HAP-1 (cell line): ENCODE measurements around the gene RPL13.

ENCODE experiments used
- DNase-seq, 2 experiments: peaks; one replicate each; pipeline ENCODE4 v3.0.0-alpha.2; 2016 to 2020; ENCODE audit warnings: low spot score in 2 of 2
- H3K27me3 ChIP-seq: fragments of 250-450 bp; sonication (Bioruptor Pico); 2 replicates; pipeline ENCODE4 v1.5.1; 2020; ENCODE audit warnings: low read depth, mild to moderate bottlenecking, moderate library complexity
- H3K36me3 ChIP-seq: fragments of 250-450 bp; sonication (Bioruptor Pico); replicated peaks from 2 replicates; pipeline ENCODE4 v1.5.1; 2020; ENCODE audit warnings: mild to moderate bottlenecking
- H3K4me1 ChIP-seq: fragments of 250-450 bp; sonication (Bioruptor Pico); 2 replicates; pipeline ENCODE4 v1.5.1; 2020; ENCODE audit warnings: mild to moderate bottlenecking
- H3K4me3 ChIP-seq: fragments of 250-450 bp; sonication (Bioruptor Pico); 2 replicates; pipeline ENCODE4 v1.5.1; 2020; ENCODE audit warnings: mild to moderate bottlenecking, moderate library complexity
- H3K9me3 ChIP-seq: fragments of 250-450 bp; sonication (Bioruptor Pico); 2 replicates; pipeline ENCODE4 v1.5.1; 2020; ENCODE audit warnings: mild to moderate bottlenecking, moderate library complexity
- in situ Hi-C: fragments of 300-500 bp; cut with MboI; formaldehyde crosslinking; loops from 3 replicates; pipeline ENCODE4 v1.14.3; 2020; ENCODE audit warnings: low sequenced_read_pairs, inconsistent platforms, mixed read lengths

Gene RPL13

DNA sequence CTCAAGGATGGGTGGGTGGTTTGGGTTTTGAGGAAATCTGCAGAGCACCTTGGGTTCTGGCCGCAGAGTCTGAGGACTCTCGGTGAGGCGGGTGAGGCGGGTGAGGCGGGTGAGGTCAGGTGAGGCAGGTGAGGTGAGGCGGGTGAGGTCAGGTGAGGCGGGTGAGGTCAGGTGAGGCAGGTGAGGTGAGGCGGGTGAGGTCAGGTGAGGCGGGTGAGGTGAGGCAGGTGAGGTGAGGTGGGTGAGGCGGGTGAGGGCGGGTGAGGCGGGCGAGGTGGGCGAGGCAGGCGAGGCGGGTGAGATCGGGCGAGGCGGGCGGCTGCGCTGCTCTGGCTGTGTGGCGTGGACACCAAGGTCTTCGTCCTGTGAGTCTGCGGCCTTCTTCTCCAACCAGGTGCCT is 24.1 kb upstream of the RPL13 start:
- Histone ChIP-seq H3K36me3 (peaks cover 51% of the 10 kb centered on the region), H3K9me3 (no peaks in the 10 kb centered on the region), H3K4me1 (no peaks in the 10 kb centered on the region), H3K27me3 (no peaks in the 10 kb centered on the region), H3K4me3 (no peak overlapping the region)
- no peak for DNase-seq
- in situ Hi-C loops, result loop anchor here (25.0 kb wide), 1 partner anchor 101 kb away; no protein-coding TSS in a partner anchor

DNA sequence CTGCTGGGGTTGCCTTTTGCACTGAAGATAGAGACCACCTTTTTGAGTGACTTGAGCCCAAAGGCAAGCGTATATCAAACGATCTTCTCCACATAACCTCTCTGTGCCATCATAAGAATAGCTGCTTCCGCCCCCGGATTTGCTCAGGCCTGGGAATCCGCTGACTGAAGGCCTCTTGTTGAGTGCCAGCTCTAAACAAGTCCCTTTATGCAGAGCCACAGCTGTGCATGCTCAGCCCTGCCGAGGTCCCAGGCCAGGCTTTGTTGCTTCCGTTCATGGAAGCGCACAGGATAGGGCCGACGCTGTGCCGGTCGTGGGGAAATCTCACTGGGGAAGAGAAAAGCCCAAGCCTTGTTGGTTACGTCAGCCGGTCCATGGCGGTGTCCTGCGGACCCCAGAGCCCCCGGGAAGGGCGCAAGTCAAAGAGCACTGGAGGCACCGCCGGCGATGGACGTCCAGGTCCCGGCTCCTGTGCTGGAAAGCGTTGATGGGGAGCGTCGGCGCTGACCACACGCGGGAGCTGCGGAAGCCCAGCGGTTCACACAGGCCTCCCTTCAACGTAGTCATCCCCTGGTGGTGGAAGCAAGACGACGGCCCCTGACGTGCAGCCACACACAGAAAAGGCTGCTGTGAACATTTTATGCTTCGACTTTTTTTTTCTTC is 23.5 kb upstream of the RPL13 start:
- H3K27me3 ChIP-seq, result no peaks in the 10 kb centered on the region
- no peaks in the 10 kb centered on the region for H3K4me1 ChIP-seq
- H3K9me3 ChIP-seq, result no peaks in the 10 kb centered on the region
- no peak for DNase-seq
- no peak overlapping the region for H3K4me3 ChIP-seq
- H3K36me3 ChIP-seq, result peaks cover 44% of the 10 kb centered on the region
- in situ Hi-C loops, result loop anchor here (25.0 kb wide), 1 partner anchor 100 kb away; no protein-coding TSS in a partner anchor

DNA sequence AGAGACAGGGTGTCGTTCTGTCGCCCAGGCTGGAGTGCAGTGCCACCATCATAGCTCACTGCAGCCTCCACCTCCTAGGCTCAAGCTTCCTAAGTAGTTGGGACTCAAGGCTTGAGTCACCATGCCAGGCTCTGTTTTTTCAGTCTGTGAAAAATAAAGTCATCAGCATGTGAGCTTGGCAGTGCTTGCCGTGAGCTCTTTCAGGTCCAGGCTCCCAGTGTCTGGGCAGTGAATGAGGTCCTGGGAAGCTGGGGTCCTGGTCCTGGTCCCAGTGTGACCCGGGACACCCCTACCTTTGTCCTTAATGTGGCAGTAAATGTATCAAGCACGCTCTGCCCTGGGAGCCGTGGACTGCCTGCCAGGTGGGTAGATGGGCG is 22.9 kb upstream of the RPL13 start:
- no peaks in the 10 kb centered on the region for H3K27me3 ChIP-seq
- DNase-seq, result no peak
- H3K36me3 ChIP-seq, result peaks cover 39% of the 10 kb centered on the region
- no peaks in the 10 kb centered on the region for H3K9me3 ChIP-seq
- no peak overlapping the region for H3K4me3 ChIP-seq
- no peaks in the 10 kb centered on the region for H3K4me1 ChIP-seq
- in situ Hi-C loops, result loop anchor here (25.0 kb wide), 1 partner anchor 100 kb away; no protein-coding TSS in a partner anchor

GRCh38 chr16:89538286-89538685 is 22.2 kb upstream of the RPL13 start:
- Histone ChIP-seq H3K27me3 (no peaks in the 10 kb centered on the region), H3K4me1 (no peaks in the 10 kb centered on the region), H3K9me3 (no peaks in the 10 kb centered on the region), H3K4me3 (no peak overlapping the region), H3K36me3 (peaks cover 36% of the 10 kb centered on the region)
- in situ Hi-C loops, result loop anchor here (25.0 kb wide), 1 partner anchor 99 kb away; no protein-coding TSS in a partner anchor
- no peak for DNase-seq

DNA sequence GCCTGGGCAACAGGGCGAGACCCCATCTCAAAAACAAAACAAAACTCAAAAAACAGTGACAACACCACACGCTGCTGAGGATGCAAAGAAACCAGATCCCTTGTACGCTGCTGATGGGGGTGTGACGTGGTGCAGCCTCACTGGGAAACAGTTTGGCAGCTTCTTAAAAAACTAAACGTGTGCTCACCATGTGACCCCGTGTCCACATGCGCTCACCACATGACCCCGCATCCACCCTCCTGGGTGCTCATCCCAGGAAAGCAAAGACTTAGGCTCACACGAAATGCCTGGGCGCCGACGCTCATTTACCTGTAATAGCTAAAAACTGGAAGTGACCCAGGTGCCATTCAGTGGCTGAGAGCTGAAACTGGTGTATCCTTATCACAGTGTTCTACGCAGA is 19.9 kb upstream of the RPL13 start:
- Histone ChIP-seq H3K4me1 (no peaks in the 10 kb centered on the region), H3K36me3 (peaks cover 27% of the 10 kb centered on the region), H3K4me3 (no peak overlapping the region), H3K9me3 (no peaks in the 10 kb centered on the region), H3K27me3 (no peaks in the 10 kb centered on the region)
- DNase-seq, result no peak
- in situ Hi-C loops, result loop anchor here (25.0 kb wide), 1 partner anchor 97 kb away; no protein-coding TSS in a partner anchor

DNA sequence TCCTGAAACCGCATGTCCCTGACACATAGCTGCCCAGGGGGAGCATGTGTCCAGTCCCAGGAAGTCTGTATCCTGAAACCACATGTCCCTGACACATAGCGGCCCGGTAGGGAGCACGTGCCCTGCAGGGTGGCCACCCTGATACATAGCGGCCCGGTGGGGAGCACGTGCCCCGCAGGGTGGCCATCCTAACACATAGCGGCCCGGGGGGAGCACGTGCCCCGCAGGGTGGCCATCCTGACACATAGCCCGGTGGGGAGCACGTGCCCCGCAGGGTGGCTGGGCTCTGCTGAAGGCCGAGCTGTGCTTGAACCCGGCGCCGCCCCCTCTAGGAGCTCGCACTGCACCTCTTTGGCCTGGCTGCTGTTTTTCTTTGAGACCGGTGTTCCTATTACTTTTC is 18.7 kb upstream of the RPL13 start:
- Histone ChIP-seq H3K36me3 (peaks cover 32% of the 10 kb centered on the region), H3K4me1 (no peaks in the 10 kb centered on the region), H3K27me3 (no peaks in the 10 kb centered on the region), H3K4me3 (no peak overlapping the region), H3K9me3 (no peaks in the 10 kb centered on the region)
- DNase-seq, result no peak
- in situ Hi-C loops, result loop anchor here (25.0 kb wide), 1 partner anchor 96 kb away; no protein-coding TSS in a partner anchor

GRCh38 chr16:89544113-89544512 is 16.4 kb upstream of the RPL13 start:
- no peak for DNase-seq
- Histone ChIP-seq H3K9me3 (no peaks in the 10 kb centered on the region), H3K4me1 (no peaks in the 10 kb centered on the region), H3K4me3 (no peak overlapping the region), H3K36me3 (peaks cover 41% of the 10 kb centered on the region), H3K27me3 (no peaks in the 10 kb centered on the region)
- in situ Hi-C loops, result loop anchor here (25.0 kb wide), 1 partner anchor 93 kb away; no protein-coding TSS in a partner anchor

GRCh38 chr16:89544713-89545043 is 15.8 kb upstream of the RPL13 start:
- Histone ChIP-seq H3K36me3 (peaks cover 43% of the 10 kb centered on the region), H3K9me3 (no peaks in the 10 kb centered on the region), H3K4me1 (no peaks in the 10 kb centered on the region), H3K4me3 (no peak overlapping the region), H3K27me3 (no peaks in the 10 kb centered on the region)
- in situ Hi-C loops, result loop anchor here (25.0 kb wide), 1 partner anchor 93 kb away; no protein-coding TSS in a partner anchor
- no peak for DNase-seq

DNA sequence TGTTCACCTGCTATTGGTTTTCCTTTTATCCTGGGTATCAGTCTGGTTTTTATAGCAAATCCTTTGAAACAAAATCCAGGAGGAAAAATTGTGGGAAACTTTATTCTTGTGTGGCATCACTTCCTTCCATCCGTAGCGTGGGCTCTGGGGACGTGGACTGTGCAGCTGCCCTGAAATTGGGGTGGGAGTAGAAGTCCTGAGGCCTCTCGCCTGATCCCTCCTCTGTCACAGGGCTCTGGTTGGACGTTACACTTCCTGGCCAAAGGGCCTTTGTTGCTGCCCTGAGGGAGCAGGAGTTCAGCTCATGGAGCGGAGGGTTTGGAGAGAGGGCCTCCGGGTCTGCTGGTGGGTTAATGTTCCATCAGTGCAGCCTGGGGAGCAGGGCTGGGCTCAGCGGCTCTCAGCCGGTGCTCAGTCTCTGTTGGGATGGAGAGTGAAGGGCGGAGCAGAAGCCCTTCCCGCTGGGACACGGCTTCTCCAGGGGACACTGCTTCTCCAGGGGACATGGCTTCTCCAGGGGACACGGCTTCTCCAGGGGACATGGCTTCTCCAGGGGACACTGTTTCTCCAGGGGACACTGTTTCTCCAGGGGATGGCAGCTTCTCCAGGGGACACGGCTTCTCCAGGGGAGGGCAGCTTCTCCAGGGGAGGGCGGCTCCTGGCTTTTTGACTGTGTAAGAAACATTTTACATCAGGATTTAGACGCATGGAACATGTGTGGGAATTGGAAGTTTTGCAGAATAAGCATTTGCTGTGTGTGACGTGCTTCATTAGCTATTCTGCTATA is 15.2 kb upstream of the RPL13 start:
- Histone ChIP-seq H3K27me3 (no peaks in the 10 kb centered on the region), H3K36me3 (peaks cover 47% of the 10 kb centered on the region), H3K4me1 (no peaks in the 10 kb centered on the region), H3K9me3 (no peaks in the 10 kb centered on the region), H3K4me3 (no peak overlapping the region)
- in situ Hi-C loops, result loop anchor here (25.0 kb wide), 1 partner anchor 92 kb away; no protein-coding TSS in a partner anchor
- no peak for DNase-seq

GRCh38 chr16:89545831-89546574 is 14.5 kb upstream of the RPL13 start:
- in situ Hi-C loops, result loop anchor here (25.0 kb wide), 1 partner anchor 91 kb away; no protein-coding TSS in a partner anchor

DNA sequence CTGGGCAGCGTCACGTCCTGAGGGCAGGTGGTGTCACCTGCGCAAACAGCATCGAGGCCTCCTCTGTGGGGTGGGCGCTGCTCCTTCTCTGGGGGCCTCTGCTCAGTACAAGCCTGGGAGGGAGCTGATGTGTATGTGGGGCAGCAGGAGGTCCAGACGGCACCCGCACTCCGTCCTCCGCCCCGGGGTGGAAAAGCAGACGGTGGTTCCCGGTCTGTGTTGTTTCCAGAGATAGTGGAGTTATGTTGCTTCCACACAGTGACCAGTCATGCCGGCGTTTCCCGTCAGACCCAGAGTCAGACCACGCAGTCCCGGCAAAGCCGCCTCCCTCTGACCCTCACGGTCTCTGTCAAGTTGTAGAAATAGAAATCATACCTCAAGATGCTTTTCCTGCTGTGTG is 13.7 kb upstream of the RPL13 start:
- Histone ChIP-seq H3K4me1 (no peaks in the 10 kb centered on the region), H3K9me3 (no peaks in the 10 kb centered on the region), H3K36me3 (peaks cover 57% of the 10 kb centered on the region), H3K27me3 (no peaks in the 10 kb centered on the region), H3K4me3 (no peak overlapping the region)
- DNase-seq, result no peak
- in situ Hi-C loops, result loop anchor here (25.0 kb wide), 1 partner anchor 91 kb away; no protein-coding TSS in a partner anchor

More at GRCh38 chr16:89545831-89546574, 14.5 kb upstream of the RPL13 start:
- Histone ChIP-seq H3K4me1 (no peaks in the 10 kb centered on the region), H3K27me3 (no peaks in the 10 kb centered on the region), H3K9me3 (no peaks in the 10 kb centered on the region), H3K4me3 (no peak overlapping the region), H3K36me3 (peaks cover 52% of the 10 kb centered on the region)
- no peak for DNase-seq

DNA sequence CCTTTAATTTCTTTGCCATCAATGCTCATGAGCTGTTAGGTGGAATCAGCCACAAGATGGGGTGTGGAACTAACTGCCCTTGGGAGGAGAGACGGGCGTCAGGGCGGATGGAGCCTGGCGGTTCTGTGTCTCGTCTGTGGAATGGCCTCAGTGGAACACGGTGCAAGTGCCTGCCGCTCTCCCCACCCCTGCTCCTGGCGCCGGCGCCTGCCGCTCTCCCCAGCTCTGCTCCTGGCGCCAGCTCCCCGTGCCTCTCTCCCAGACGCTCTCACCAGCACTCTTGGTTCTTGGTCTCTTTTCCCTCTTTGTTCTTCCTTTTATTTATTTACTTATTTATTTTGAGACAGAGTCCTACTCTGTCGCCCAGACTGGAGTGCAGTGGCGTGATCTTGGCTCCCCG is 13.2 kb upstream of the RPL13 start:
- peaks cover 59% of the 10 kb centered on the region for H3K36me3 ChIP-seq
- no peak for DNase-seq
- in situ Hi-C loops, result loop anchor here (25.0 kb wide), 1 partner anchor 90 kb away; no protein-coding TSS in a partner anchor

DNA sequence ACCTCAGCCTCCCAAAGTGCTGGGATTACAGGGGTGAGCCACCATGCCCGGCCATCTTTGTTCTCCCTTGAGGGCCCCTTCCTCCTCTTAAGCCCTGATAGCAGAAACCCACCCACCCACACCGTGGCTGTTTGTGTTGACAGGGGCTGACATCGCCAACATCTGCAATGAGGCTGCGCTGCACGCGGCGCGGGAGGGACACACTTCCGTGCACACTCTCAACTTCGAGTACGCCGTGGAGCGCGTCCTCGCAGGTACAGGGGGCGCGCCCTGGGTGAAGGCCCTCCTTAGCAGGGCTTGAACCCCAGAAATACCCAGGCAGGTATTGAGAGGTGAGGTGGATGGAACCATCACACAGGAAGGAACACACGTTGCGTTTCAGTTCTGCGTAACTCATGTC is 12.6 kb upstream of the RPL13 start:
- H3K4me3 ChIP-seq, result no peak overlapping the region
- H3K9me3 ChIP-seq, result no peaks in the 10 kb centered on the region
- no peaks in the 10 kb centered on the region for H3K4me1 ChIP-seq
- in situ Hi-C loops, result loop anchor here (25.0 kb wide), 1 partner anchor 89 kb away; no protein-coding TSS in a partner anchor
- no peaks in the 10 kb centered on the region for H3K27me3 ChIP-seq
- peaks cover 64% of the 10 kb centered on the region for H3K36me3 ChIP-seq
- DNase-seq, result no peak

More for the DNA sequence above, 13.2 kb upstream of the RPL13 start:
- H3K4me1 ChIP-seq, result no peaks in the 10 kb centered on the region
- H3K9me3 ChIP-seq, result no peaks in the 10 kb centered on the region
- H3K27me3 ChIP-seq, result no peaks in the 10 kb centered on the region
- no peak overlapping the region for H3K4me3 ChIP-seq
